Mesodermal cell (in vitro differentiated cells): ENCODE data around the gene GTF2H3.

ENCODE experiments used
- H3K27ac ChIP-seq: 2 replicates; pipeline ENCODE4 v1.7.0; 2013; ENCODE audit warnings: mild to moderate bottlenecking, low read depth, low read length, moderate library complexity; ENCODE audit not compliant: severe bottlenecking
- H3K36me3 ChIP-seq: 2 replicates; pipeline ENCODE4 v1.7.1; 2013; ENCODE audit warnings: mild to moderate bottlenecking, low read length, moderate library complexity; ENCODE audit not compliant: control insufficient read depth, insufficient read depth
- H3K4me1 ChIP-seq: one replicate; pipeline ENCODE4 v1.7.1; 2013; ENCODE audit warnings: mild to moderate bottlenecking, low read length; ENCODE audit not compliant: insufficient read depth, control insufficient read depth, poor library complexity, severe bottlenecking
- H3K4me3 ChIP-seq: 2 replicates; pipeline ENCODE4 v1.7.0; 2013; ENCODE audit warnings: low read length, control low read depth, mild to moderate bottlenecking; ENCODE audit not compliant: insufficient read depth, poor library complexity, severe bottlenecking; ENCODE audit errors: extremely low read depth
- H3K9me3 ChIP-seq: 2 replicates; pipeline ENCODE4 v1.7.1; 2013; ENCODE audit warnings: mild to moderate bottlenecking, low read length, moderate library complexity; ENCODE audit not compliant: control insufficient read depth
- WGBS, 2 experiments: methylation state at CpG; one replicate each; pipeline ENCODE4 v1.1.5; 2013; ENCODE audit warnings: missing lambda C conversion rate in 2 of 2; ENCODE audit not compliant: insufficient coverage in 2 of 2; 5-methylcytosine and 5-hydroxymethylcytosine counted together

The GTF2H3 gene

DNA sequence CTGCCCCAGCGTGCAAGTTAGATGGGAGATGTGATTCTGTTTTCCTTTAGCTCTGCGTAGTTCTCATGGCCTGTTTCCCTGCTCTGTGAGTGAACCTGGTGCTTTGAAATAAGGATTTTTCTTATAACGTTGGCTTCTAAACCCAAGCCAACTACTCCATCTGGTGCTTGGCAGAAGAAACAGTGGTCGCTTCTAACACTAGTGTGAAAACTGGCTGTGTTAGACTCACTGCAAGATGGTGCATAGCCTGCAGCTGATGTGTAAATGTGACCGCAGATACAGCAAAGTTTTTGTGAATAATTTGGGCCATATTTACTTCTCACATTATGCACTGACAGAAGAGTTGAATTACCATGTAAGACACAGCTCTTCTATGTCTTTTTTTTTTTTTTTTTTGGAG, 12.2 kb downstream of the GTF2H3 start:
- no peak overlapping the region for H3K27ac ChIP-seq
- no peaks in the 10 kb centered on the region for H3K9me3 ChIP-seq
- H3K4me1 ChIP-seq, result no peaks in the 10 kb centered on the region
- 90 to 100% methylated on average over 2 to 3 of the region's 5 CpGs for WGBS, 2 experiments
- peaks cover 83% of the 10 kb centered on the region for H3K36me3 ChIP-seq
- H3K4me3 ChIP-seq, result no peak overlapping the region

DNA sequence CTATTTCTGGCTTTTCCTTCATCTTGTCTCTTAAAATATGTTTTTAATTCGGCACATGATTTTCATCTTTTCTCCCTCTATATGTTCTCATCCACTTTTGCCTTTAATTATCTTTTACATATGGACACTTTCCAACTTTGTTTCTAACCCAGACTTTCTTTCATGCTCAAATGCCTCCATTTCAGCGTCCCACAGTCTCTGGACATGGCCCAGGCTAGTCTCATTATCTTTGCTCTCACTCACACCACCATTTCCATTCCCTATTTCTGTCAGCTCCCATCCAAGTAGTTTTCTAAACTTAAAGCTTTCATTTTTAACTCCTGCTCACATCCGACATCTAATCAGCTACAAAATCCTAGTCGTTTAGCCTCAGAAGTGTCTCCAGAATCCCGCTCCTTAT, 14.8 kb downstream of the GTF2H3 start:
- Histone ChIP-seq H3K4me3 (no peak overlapping the region), H3K9me3 (no peaks in the 10 kb centered on the region), H3K36me3 (peaks cover 79% of the 10 kb centered on the region), H3K27ac (no peak overlapping the region), H3K4me1 (no peaks in the 10 kb centered on the region)
- 95 to 99% methylated on average over 4 to 5 of the region's 5 CpGs for WGBS, 2 experiments

DNA sequence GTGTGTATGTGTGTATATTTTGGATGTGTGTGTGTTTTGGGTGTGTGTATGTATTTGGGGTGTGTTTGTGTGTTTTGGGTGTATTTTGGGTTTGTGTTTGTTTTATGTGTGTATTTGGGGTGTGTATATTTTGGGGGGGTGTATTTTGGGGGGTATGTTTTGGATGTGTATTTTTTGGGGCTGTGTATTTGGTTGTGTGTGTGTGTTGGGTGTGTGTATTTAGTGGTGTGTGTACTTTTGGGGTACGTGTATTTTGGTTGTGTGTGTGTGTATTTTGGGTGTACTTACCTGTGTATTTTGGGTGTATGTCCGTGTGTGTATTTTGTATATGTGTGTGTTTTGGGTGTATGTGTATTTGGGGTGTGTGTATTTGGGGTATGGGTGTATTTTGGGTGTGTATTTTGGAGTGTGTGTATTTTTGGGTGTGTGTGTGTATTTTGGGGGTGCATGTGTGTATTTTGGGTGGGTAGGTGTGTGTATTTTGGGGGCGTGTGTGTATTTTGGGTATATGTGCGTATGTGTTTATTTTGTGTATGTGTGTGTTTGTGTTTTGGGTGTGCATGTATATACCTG, 20.6 kb downstream of the GTF2H3 start:
- Histone ChIP-seq H3K9me3 (no peaks in the 10 kb centered on the region), H3K4me1 (no peaks in the 10 kb centered on the region), H3K36me3 (peaks cover 72% of the 10 kb centered on the region), H3K27ac (no peak overlapping the region), H3K4me3 (no peak overlapping the region)
- WGBS, 2 experiments, result 92 to 95% methylated on average over 3 to 4 of the region's 4 CpGs

DNA sequence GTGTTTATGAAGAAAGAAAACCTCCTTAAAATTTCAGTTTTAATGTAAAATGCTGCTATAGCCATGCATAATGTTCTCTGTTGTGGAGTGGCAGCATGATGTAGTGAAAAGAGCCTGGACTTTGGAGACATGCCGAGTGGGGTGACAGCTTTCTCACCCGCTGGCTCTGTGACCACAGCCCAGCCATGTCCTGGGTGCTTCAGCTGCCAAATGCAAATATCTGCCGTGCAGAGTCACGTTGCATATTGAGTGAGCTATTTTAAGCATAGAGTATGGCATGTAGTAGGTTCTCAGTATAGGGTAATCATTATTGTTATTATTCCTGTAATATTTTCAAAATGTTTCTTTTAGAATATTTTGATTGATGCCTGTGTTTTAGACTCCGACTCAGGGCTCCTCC, 21.8 kb downstream of the GTF2H3 start:
- Histone ChIP-seq H3K36me3 (peaks cover 69% of the 10 kb centered on the region), H3K9me3 (no peaks in the 10 kb centered on the region), H3K27ac (no peak overlapping the region), H3K4me3 (no peak overlapping the region), H3K4me1 (no peaks in the 10 kb centered on the region)
- 81 to 100% methylated on average over 2 to 4 of the region's 5 CpGs for WGBS, 2 experiments

DNA sequence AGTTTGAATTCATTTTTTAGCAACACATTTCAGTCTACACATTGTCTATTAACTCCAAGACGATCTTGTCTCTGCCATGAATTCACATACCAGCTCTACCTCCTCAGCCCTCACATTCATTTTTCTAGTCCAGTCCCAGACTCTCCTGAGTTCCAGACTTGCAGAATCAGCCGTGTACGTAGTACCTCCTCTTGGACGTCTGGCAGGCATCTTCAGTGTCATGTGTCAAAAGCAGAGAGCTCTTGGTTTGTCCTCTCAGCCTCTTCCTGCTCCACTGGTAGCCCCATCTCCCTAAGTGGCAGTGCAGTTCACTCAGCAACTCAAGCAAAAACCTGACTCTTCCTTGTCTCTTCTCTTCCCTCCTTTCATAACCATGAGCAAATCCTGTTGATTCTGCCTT, 22.8 kb downstream of the GTF2H3 start:
- no peaks in the 10 kb centered on the region for H3K4me1 ChIP-seq
- 94 to 100% methylated on average over 2 to 4 of the region's 4 CpGs for whole genome bisulfite sequencing, 2 experiments
- H3K4me3 ChIP-seq, result no peak overlapping the region
- peaks cover 68% of the 10 kb centered on the region for H3K36me3 ChIP-seq
- no peaks in the 10 kb centered on the region for H3K9me3 ChIP-seq
- no peak overlapping the region for H3K27ac ChIP-seq

DNA sequence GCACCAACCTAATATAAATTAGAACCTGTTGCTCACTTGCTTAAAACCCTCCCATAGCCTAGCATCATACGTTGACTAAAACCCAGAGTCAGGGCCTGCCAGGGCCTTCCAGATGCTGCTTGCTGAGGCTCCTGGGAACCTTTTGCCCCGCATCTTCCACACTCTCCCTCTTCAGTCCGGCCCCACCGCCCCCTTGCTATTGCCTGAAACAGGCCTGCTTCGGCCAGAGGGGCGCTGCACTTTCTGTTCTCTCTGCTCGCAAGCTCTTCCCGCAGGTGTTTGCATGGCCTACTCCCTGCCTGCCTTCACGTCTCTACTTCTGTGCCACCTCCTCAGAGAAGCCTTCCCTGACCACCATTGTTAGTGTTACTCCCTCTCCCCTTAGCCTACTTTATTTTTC, 23.6 kb downstream of the GTF2H3 start:
- no peak overlapping the region for H3K27ac ChIP-seq
- H3K9me3 ChIP-seq, result no peaks in the 10 kb centered on the region
- H3K4me3 ChIP-seq, result no peak overlapping the region
- no peaks in the 10 kb centered on the region for H3K4me1 ChIP-seq
- H3K36me3 ChIP-seq, result peaks cover 69% of the 10 kb centered on the region
- WGBS, 2 experiments, result 86 to 96% methylated on average over 5 to 9 of the region's 9 CpGs

DNA sequence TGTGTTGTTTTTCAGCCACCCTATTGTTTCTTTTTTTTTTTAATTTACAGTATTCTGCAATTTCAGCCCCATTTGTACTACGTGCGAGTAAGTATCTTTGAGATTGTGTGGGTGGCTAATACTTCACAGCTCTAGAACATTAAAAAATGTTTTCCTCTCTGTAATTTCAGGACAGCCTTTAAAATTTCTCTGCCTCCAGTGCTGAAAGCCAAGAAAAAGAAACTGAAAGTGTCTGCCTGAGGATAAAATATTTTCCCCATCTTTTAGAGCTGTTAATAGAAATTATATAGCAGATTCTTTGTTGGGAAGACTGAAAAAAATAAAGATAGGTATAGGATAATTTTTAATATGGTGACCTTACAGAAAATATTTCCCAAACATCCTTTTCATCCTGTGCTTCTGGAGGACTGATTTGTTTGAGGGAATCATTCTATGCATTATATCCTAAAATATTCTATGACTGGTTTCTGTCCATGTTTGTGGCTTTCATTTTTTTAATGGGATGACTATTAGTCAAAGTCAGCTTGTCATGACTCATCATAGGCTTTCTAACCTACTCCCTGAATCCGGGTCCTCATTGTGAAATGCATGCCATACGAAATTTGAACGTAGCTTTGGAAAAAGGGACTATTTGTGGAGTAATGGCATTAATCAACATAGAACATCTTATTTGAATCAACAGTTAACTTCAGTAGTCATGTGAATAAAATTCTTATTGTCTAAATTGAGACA, 26.5 kb downstream of the GTF2H3 start:
- WGBS, 2 experiments, result no CpG with 5 or more reads among the region's 5 CpGs
- H3K4me1 ChIP-seq, result no peaks in the 10 kb centered on the region
- H3K36me3 ChIP-seq, result peaks cover 63% of the 10 kb centered on the region
- H3K9me3 ChIP-seq, result no peaks in the 10 kb centered on the region
- H3K27ac ChIP-seq, result no peak overlapping the region
- no peak overlapping the region for H3K4me3 ChIP-seq

DNA sequence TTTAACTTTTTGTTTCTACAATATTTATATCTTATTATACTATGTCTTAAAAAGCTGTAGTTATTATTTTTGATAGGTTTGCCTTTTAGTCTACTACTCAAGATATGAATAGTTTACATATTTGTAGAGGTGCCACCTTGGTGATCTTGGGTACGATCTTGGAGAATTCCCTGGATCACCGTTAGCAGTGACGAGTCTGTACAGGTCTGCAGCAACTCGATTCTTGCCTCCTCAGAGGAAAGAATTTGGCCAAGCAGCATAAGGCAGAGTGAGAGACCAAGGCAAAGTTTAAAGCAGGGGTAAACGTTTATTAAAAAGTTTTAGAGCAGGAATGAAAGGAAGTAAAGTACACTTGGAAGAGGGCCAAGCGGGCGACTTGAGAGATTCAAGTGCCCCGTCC, 34.1 kb downstream of the GTF2H3 start:
- WGBS, 2 experiments, result 91 to 92% methylated on average over 4 to 5 of the region's 8 CpGs
- no peaks in the 10 kb centered on the region for H3K4me1 ChIP-seq

DNA sequence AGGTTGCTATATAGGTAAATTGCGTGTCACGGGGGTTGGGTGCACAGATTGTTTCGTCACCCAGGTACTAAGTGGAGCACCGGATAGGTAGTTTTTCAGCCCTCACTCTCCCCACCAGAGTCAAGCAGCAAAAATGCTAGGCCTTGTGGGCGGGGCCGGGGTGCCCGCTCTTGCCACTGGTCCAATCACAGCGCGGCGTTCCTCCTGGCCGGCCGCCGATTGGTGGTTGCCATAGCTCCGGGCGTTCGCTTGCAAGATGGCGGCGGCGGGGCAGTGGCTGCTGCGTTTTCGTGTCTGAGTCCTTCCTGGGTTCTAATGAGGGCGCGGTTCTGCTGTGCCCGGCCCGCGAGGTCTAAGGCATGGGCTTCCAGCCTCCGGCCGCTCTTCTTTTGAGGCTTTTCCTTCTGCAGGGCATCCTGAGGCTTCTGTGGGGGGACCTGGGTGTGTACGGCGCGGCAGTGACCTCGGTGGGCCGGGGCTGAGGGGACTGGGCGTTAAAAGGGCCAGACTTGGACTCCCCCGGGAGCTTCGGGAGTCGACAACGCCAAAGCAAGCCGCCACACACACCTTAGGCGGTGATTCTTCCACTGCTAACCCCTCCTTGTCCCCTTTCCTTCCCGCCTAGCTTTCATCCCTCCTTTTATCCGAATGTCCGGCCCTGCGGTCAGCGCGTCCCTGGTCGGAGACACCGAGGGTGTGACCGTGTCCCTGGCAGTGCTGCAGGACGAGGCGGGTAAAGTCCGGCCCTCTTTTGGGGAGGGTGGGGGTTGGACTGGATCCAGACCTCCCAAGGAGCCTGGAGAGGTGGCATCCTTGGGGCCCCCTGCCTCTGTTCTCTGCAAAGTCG, 37.5 kb downstream of the GTF2H3 start, which contains the start of gene TCTN2:
Gene TCTN2 (plus strand): TSS at position 232 of the 847 bp plus-strand sequence. CDS start 128 bp downstream, at position 360.
- WGBS, 2 experiments, result 2 to 4% methylated on average over 43 to 49 of the region's 53 CpGs
- no peak within 1 kb of the TSS for H3K27ac ChIP-seq

More for the DNA sequence above, 34.1 kb downstream of the GTF2H3 start:
- Histone ChIP-seq H3K4me3 (no peak overlapping the region), H3K36me3 (peaks cover 9% of the 10 kb centered on the region), H3K27ac (no peak overlapping the region), H3K9me3 (no peaks in the 10 kb centered on the region)

DNA sequence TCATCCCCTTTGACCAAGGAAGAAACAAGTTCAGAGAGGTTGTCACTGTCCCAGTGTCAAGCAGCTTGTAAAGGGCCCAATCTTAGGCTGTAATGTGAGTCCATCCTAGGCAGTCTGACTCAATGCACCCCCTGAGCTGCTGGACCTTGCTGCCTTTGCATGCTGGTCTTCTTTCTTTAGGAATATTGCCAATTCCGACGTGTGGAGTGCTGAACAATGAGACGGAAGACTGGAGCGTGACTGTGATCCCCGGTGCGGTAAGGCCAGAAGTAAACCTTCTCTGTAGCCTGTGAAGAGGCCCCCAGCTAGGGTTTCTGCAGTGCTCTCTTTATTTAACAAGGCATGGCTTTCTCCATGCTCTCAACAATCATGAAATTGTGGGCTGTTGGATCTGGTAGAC, 38.2 kb downstream of the GTF2H3 start:
- Histone ChIP-seq H3K9me3 (no peaks in the 10 kb centered on the region), H3K4me1 (no peaks in the 10 kb centered on the region), H3K4me3 (peak overlapping the region; percentile 62), H3K36me3 (peaks cover 30% of the 10 kb centered on the region), H3K27ac (no peak overlapping the region)
- 87 to 91% methylated on average over 4 to 6 of the region's 6 CpGs for WGBS, 2 experiments

More for the DNA sequence above, 37.5 kb downstream of the GTF2H3 start, which contains the start of gene TCTN2:
- Histone ChIP-seq H3K4me1 (no peaks in the 10 kb centered on the region), H3K4me3 (peak within 1 kb of the TSS; percentile 62), H3K36me3 (peaks cover 26% of the 10 kb centered on the region), H3K9me3 (no peaks in the 10 kb centered on the region)
